IMR-90 (cell line): ENCODE measurements around the gene ARGFX.

ENCODE experiments used
- BHLHE40 ChIP-seq: fragments of 150-350 bp; IDR thresholded peaks from 2 replicates; pipeline ENCODE4 v1.6.1; 2016; ENCODE audit warnings: mild to moderate bottlenecking, low read depth, low read length
- MAZ ChIP-seq: IDR thresholded peaks from 2 replicates; pipeline ENCODE4 v1.6.1; 2012; ENCODE audit warnings: low read depth, mild to moderate bottlenecking, low read length, improper control_type of control experiment, moderate library complexity, borderline replicate concordance
- MXI1 ChIP-seq: IDR thresholded peaks from 2 replicates; pipeline ENCODE4 v1.6.1; 2012; ENCODE audit warnings: low read depth, mild to moderate bottlenecking, low read length, moderate library complexity, borderline replicate concordance
- POLR2A ChIP-seq: IDR thresholded peaks from 2 replicates; pipeline ENCODE4 v1.6.1; 2012; ENCODE audit warnings: mild to moderate bottlenecking, low read depth, low read length
- RAD21 ChIP-seq: IDR thresholded peaks from 2 replicates; pipeline ENCODE4 v1.6.1; 2012; ENCODE audit warnings: low read length, improper control_type of control experiment
- TF ChIP-seq, protein P1 (sequence below): conservative IDR thresholded peaks from 2 replicates; pipeline ENCODE4 v1.5.1; 2012; ENCODE audit warnings: mild to moderate bottlenecking, low read depth, low read length, improper control_type of control experiment

DNA sequence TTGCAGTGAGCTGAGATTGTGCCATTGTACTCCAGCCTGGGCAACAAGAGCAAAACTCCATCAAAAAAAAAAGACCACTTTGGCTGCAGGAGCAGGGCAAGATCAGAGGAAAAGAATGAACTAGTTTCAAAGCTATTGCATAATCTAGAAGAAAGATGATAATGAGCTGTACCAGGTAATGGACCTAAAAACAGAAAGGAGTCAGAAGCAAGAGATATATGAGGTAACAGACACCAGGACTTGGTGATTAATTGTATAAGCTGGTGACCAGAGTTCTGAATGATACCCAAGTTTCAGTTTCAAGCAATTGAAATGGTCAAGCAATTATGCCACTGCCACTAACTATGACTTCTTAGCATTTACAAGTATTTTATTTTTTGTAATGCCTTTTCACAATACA is 24.8 kb upstream of the ARGFX start:
- TF ChIP-seq, protein P1, sequence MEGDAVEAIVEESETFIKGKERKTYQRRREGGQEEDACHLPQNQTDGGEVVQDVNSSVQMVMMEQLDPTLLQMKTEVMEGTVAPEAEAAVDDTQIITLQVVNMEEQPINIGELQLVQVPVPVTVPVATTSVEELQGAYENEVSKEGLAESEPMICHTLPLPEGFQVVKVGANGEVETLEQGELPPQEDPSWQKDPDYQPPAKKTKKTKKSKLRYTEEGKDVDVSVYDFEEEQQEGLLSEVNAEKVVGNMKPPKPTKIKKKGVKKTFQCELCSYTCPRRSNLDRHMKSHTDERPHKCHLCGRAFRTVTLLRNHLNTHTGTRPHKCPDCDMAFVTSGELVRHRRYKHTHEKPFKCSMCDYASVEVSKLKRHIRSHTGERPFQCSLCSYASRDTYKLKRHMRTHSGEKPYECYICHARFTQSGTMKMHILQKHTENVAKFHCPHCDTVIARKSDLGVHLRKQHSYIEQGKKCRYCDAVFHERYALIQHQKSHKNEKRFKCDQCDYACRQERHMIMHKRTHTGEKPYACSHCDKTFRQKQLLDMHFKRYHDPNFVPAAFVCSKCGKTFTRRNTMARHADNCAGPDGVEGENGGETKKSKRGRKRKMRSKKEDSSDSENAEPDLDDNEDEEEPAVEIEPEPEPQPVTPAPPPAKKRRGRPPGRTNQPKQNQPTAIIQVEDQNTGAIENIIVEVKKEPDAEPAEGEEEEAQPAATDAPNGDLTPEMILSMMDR: no peak
- TF ChIP-seq RAD21: no peak
- TF ChIP-seq MAZ: no peak
- TF ChIP-seq POLR2A: no peak
- no peak for TF ChIP-seq BHLHE40
- TF ChIP-seq MXI1: no peak
